GM12878 (cell line): Measurements from ENCODE around the gene ASIC3. TPM values are rescaled to one million over a fixed set of nuclear protein-coding genes. Genes with fewer than 3 reads are reported as not detected.

Experiments used
- ATAC-seq: fragments of 200-7000 bp; cut with Tn5 transposase; 3 replicates; pipeline ENCODE4 v1.9.1; 2020; ENCODE audit warnings: mild to moderate bottlenecking, moderate library complexity
- BruUV-seq: library from RNA; stranded (reverse); fragments of 400-500 nt; replicated peaks from 2 replicates; lab custom pipeline; 2021; lab: Mats Ljungman, UMichigan
- CTCF ChIA-PET: fragments of 300-600 bp; sonication (Branson Sonifier 250); formaldehyde crosslinking; extraction: SDS; loops from one replicate; lab custom pipeline; 2021; ENCODE audit warnings: inconsistent platforms; lab: Yijun Ruan, JAX
- POLR2A ChIA-PET: fragments of 350-600 bp; formaldehyde crosslinking; extraction: SDS; loops from one replicate; lab custom pipeline; 2021; ENCODE audit warnings: inconsistent platforms; lab: Charles Lee
- RAD21 ChIA-PET: fragments of 300-600 bp; sonication (Branson Sonifier 250); formaldehyde crosslinking; loops from one replicate; lab custom pipeline; 2023; ENCODE audit warnings: antibody characterized with exemption; ENCODE audit not compliant: unreplicated experiment; lab: Charles Lee
- SMC1A ChIA-PET: fragments of 300-600 bp; sonication (Branson Sonifier 250); formaldehyde crosslinking; loops from one replicate; lab custom pipeline; 2023; ENCODE audit not compliant: unreplicated experiment, uncharacterized antibody; lab: Charles Lee
- DNase-seq: peaks from one replicate; pipeline ENCODE4 v3.0.0-alpha.2; 2011; ENCODE audit warnings: low read depth, low spot score
- FAIRE-seq: peaks from 3 replicates; lab custom pipeline; 2011; peaks lifted over from hg19 to GRCh38; lab: Jason Lieb, UNC
- H2AFZ ChIP-seq: 2 replicates; pipeline ENCODE4 v1.6.0; 2011; ENCODE audit warnings: low read depth, low read length, control low read depth; ENCODE audit not compliant: control insufficient read depth
- H3K27ac ChIP-seq: 2 replicates; pipeline ENCODE4 v1.5.1; 2011; ENCODE audit warnings: control low read depth; ENCODE audit not compliant: control insufficient read depth, insufficient read depth
- H3K27me3 ChIP-seq, 2 experiments: replicated peaks in 1 of 2; 2 replicates each; pipeline versions ENCODE4 v1.6.0 to v1.6.1; 2011; ENCODE audit warnings: low read length in 1 of 2; ENCODE audit not compliant: control insufficient read depth in 2 of 2, insufficient read depth in 2 of 2
- H3K36me3 ChIP-seq, 2 experiments: 2 replicates each; pipeline ENCODE4 v1.5.1; 2011; ENCODE audit warnings: low read length in 1 of 2; ENCODE audit not compliant: control insufficient read depth in 2 of 2, insufficient read depth in 2 of 2
- H3K4me1 ChIP-seq: 2 replicates; pipeline ENCODE4 v1.6.1; 2011; ENCODE audit warnings: mild to moderate bottlenecking, low read length, moderate library complexity, mixed read lengths; ENCODE audit not compliant: control insufficient read depth, insufficient read depth
- H3K4me2 ChIP-seq: 2 replicates; pipeline ENCODE4 v1.6.0; 2011; ENCODE audit warnings: control low read depth; ENCODE audit not compliant: control insufficient read depth, insufficient read depth
- H3K4me3 ChIP-seq: fragments of 200-600 bp; sonication (generic); 2 replicates; pipeline ENCODE4 v1.5.1; 2016
- H3K79me2 ChIP-seq: 2 replicates; pipeline ENCODE4 v1.6.0; 2011; ENCODE audit warnings: low read length; ENCODE audit not compliant: control insufficient read depth, insufficient read depth
- H3K9ac ChIP-seq: 2 replicates; pipeline ENCODE4 v1.8.0; 2011; ENCODE audit warnings: low read length, control low read depth, mixed read lengths; ENCODE audit not compliant: control insufficient read depth, insufficient read depth
- H3K9me3 ChIP-seq: replicated peaks from 3 replicates; pipeline ENCODE4 v1.5.1; 2011; ENCODE audit warnings: mild to moderate bottlenecking, low read length; ENCODE audit not compliant: control insufficient read depth, insufficient read depth
- H4K20me1 ChIP-seq: 2 replicates; pipeline ENCODE4 v1.6.0; 2011; ENCODE audit not compliant: control insufficient read depth, insufficient read depth
- E4F1 ChIP-seq: fragments of 450-650 bp; IDR thresholded peaks from 2 replicates; pipeline ENCODE4 v1.6.1; 2018; ENCODE audit warnings: borderline replicate concordance, mild to moderate bottlenecking; ENCODE audit not compliant: partially characterized antibody
- EZH2 ChIP-seq: IDR thresholded peaks from 2 replicates; pipeline ENCODE4 v1.6.1; 2012; ENCODE audit warnings: low read depth, mild to moderate bottlenecking, control low read depth, inconsistent platforms, low read length, borderline replicate concordance; ENCODE audit not compliant: control insufficient read depth
- IRF5 ChIP-seq: fragments of 450-650 bp; IDR thresholded peaks from 2 replicates; pipeline ENCODE4 v1.6.1; 2017; ENCODE audit warnings: borderline replicate concordance
- WGBS: methylation state at CpG from one replicate; pipeline ENCODE4 v1.1.6; 2016; ENCODE audit warnings: low lambda C conversion rate; ENCODE audit not compliant: insufficient replicate concordance, insufficient coverage; ENCODE audit errors: missing lambda C conversion rate; 5-methylcytosine and 5-hydroxymethylcytosine counted together
- in situ Hi-C: fragments of 300-500 bp; cut with MboI; formaldehyde crosslinking; loops from 9 replicates; pipeline ENCODE4 v1.14.3; 2018; ENCODE audit warnings: mixed read lengths
- intact Hi-C: fragments of 100-400 bp; cut with micrococcal nuclease; formaldehyde crosslinking; loops from one replicate; pipeline ENCODE4 v1.14.2; 2022; ENCODE audit not compliant: unreplicated experiment
- polyA plus RNA-seq, 11 experiments: library from polyadenylated mRNA; depleted of rRNA in 4 of 11; unstranded in 6 of 11; stranded (reverse) in 5 of 11; fragments of >200 nt; fragmentation: Nextera tagmentation in 4 of 11; fragmentation: Illumina TruSeq in 1 of 11; extraction: Ambion mirVana in 4 of 11; extraction: Trizol in 1 of 11; gene quantifications; 1 replicate in 1 of 11; 2 replicates in 10 of 11; pipeline versions ENCODE4 v1.2.1 to v1.2.3, GENCODE V29; 2011 to 2016; ENCODE audit warnings: inconsistent platforms in 2 of 11, missing spikeins in 2 of 11, low read depth in 1 of 11
- total RNA-seq, 4 experiments: library from RNA; depleted of rRNA in 3 of 4; stranded (reverse); fragments of >200 nt in 3 of 4; fragmentation: Illumina TruSeq in 1 of 4; extraction: Trizol in 1 of 4; gene quantifications; 2 replicates each; pipeline versions ENCODE4 v1.2.1 to v1.2.3, GENCODE V29; 2013 to 2021

Gene ASIC3
- total and polyA plus RNA-seq, 10 of the 15 experiments (the other 5 are each of a cell fraction or from before 2014, with no cell fraction given), result 0.07 to 1.0 (median 0.44) TPM; not detected in 4

GRCh38 chr7:151053751-151054150 lies 5.4 kb downstream of the ASIC3 start:
- Histone ChIP-seq H3K9me3 (no peaks in the 10 kb centered on the region), H4K20me1 (no peaks in the 10 kb centered on the region), H3K4me2 (no peak overlapping the region), H2AFZ (no peak overlapping the region), H3K4me1 (peaks cover 12% of the 10 kb centered on the region), H3K36me3 (no peaks in the 10 kb centered on the region), H3K27ac (no peak overlapping the region), H3K4me3 (no peak overlapping the region), H3K9ac (no peak overlapping the region), H3K27me3 (no peaks in the 10 kb centered on the region; a peak in 1 of 4 replicates)
- CTCF ChIA-PET, result no interaction called here
- in situ Hi-C loops, result no loop called here
- RAD21 ChIA-PET, result no interaction called here
- no peak for ATAC-seq
- POLR2A ChIA-PET, result no interaction called here
- BruUV-seq, result no TSS peak
- no peak for DNase-seq
- SMC1A ChIA-PET, result no interaction called here
- WGBS, result 82% methylated on average over 8 of the region's 8 CpGs
- FAIRE-seq, result no peak
- no peak for TF ChIP-seq IRF5
- TF ChIP-seq E4F1, result no peak
- TF ChIP-seq EZH2, result no peak
- TF ChIP-seq, all 136 proteins: peak for 0
- H3K79me2 ChIP-seq, result peaks cover 2% of the 10 kb centered on the region
- intact Hi-C loops, result no loop called here
